Suppressor macrophage treated with lipopolysaccharide for 1 hour (primary cell): Measurements from ENCODE around the gene DFFA.
"Not testable (repeated sequence)": the region's sequence is repeated elsewhere in the genome, so short reads cannot be mapped to it uniquely, and the experiment has no call there.

Experiments used
- DNase-seq, 3 donors: peaks; one replicate each; pipeline ENCODE4 v3.0.0-alpha.2; 2020 to 2022

Gene DFFA

DNA sequence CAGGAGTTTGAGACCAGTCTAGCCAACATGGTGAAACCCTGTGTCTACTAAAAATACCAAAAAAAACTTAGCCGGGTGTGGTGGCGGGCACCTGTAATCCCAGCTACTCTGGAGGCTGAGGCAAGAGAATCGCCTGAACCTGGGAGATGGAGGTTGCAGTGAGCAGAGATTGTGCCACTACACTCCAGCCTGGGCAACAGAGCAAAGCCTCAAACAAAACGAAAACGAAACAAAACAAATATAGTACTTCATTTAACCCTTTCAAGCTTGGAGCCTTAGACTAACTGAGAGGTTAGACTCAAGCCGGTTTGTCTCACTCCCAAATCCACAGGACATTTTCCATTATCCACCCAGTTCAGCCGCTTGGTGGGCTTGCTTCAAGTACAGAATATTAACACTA, 14.9 kb downstream of the DFFA start:
- DNase-seq, result not testable (repeated sequence)

DNA sequence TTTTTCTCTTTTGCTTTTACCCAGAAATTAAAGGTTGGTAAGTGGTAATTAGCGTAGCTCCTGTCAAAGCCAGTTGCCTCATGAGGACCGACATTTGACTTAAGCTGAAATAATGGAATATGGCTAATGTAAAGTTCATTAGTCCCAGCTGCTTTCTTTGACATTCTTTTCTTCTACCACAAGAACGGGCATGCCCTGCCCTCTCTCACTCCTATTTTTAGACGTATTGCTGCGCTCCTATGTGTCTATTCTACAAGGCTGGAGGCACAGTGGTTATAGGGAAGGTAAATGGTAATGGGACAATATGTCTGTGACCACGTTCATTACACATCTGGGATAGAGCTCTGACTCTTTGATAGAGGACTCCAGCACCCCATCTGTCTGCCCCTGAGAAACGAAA, 15.7 kb downstream of the DFFA start:
- no peak for DNase-seq

- no peak for DNase-seq
Measured at GRCh38 chr1:10456048-10456447, 16.3 kb downstream of the DFFA start.

- DNase-seq, result no peak
Measured at GRCh38 chr1:10451287-10451686, 21.0 kb downstream of the DFFA start.

DNA sequence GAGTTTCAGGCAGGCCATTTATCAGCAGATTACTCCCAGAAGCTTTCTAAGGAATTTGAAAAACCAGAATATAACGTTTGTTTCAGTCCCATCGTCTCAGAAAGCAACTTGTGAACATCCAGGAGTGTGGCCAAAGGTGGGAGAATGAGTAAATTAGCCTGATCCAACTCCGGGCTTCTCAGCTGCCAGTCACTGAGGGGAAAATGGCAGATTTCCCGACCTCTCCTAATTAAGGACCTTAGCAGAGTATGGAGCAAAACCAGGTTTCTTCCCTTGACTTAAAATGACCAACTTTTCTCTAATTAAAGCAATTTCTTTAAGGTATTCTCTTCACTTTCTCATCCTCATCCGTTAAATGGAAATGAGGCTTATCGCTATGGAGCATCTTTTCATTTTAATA, 21.5 kb downstream of the DFFA start:
- no peak for DNase-seq

DNA sequence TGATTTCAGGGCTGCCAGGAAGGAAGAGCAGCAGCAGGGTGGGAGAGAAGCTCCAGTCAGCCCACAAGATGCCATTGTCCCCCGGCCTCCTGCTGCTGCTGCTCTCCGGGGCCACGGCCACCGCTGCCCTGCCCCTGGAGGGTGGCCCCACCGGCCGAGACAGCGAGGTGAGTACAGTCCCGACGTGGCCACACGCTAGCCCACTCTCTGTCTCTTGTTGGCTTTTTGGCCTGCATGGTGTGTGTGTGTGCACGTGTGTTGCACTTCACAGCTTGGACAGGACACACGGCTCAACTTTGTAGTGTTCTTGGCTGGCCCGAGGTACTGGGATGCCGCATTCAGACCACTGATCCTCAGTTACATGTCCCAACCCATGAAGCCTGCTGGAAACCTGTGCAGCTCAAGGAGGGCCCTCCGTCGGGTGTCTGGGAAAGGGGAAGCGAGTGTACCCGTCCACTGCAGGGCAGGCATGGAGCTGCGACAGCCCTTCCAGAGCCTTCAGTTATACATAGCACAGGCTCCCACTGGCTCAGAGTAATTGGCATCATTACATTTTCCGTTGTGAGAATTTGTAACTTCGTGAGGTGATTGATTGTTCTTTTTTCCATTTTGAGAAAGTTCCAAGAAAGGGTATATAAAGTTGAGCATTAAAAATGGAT, 22.0 kb downstream of the DFFA start:
- DNase-seq, result no peak

DNA sequence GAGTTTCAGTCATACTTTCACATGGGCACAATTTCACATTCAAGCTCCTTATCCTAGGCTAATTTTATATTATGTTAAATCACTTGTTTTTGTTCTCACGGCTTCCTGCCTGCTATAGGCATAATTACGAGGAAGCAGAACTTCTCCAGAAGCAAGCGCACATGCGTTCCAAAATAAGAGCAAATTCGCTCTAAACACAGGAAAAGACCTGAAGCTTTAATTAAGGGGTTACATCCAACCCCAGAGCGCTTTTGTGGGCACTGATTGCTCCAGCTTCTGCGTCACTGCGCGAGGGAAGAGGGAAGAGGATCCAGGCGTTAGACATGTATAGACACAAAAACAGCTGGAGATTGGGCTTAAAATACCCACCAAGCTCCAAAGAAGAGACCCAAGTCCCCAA, 22.6 kb downstream of the DFFA start, which contains the start of gene CORT:
CORT (plus strand) TSS at position 281 of the 400 bp plus-strand sequence. CDS start 193 bp downstream, outside the sequence.
- no peak for DNase-seq

GRCh38 chr1:10446790-10447422, 25.4 kb downstream of the DFFA start:
- DNase-seq, result no peak

GRCh38 chr1:10444795-10445397, 27.4 kb downstream of the DFFA start:
- no peak for DNase-seq

DNA sequence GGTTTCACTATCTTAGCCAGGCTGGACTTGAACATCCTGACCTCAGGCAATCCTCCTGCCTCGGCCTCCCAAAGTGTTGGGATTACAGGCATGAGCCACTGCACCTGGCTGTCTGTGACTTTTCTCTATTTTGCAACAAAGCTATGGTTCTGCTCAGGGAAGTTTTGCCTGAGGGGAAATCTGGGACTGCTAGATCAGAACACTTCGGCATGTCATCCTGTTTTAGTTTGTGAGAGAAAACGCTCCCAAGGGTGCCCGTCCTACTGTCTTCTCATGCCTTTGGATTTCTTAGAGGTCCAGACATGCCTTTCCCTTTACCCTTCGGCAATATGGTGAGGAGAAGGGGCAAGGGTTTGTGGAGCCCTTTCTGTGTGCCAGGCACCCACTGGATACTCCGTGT, 28.1 kb downstream of the DFFA start:
- DNase-seq, result no peak

DNA sequence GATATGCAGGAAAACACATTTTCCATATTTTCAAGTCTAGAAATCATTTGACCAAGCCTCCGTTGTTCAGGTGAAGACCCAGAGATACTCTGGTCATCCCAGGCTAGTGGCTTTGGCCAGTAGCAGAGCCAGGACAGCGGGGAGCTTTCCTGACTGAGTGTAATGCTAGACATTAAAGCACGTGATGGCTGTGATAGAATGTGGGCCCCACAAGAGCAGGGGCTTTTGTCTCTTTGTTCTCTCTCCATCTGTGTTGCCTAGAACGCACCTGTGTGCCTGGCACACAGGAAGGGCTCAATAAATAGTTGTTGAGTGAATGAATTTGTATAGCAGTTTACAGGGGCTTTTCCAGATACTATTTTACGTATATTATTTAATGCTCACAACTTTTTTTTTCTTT, 31.5 kb downstream of the DFFA start:
- no peak for DNase-seq

DNA sequence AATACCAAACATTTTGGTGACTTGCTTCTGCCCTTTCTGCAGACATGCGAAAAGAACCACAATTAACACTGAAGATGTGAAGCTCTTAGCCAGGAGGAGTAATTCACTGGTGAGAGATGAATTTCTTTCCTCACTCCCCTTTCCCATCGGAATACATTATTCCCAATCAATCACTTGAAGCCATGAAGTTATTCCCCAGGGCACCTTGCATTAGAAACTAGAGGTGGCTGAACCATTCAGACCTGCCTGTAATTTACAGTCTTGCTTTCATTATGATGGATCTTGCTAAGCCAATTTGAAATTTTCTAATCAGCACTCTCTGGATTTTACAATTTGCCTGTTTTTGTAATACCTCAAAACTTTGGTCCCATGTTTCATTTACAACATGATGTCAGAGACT, 32.0 kb downstream of the DFFA start:
- no peak for DNase-seq

GRCh38 chr1:10438677-10439163, 33.6 kb downstream of the DFFA start:
- DNase-seq, result no peak

GRCh38 chr1:10437052-10437451, 35.3 kb downstream of the DFFA start:
- DNase-seq, result no peak

GRCh38 chr1:10434590-10434989, 37.7 kb downstream of the DFFA start:
- DNase-seq, result no peak

DNA sequence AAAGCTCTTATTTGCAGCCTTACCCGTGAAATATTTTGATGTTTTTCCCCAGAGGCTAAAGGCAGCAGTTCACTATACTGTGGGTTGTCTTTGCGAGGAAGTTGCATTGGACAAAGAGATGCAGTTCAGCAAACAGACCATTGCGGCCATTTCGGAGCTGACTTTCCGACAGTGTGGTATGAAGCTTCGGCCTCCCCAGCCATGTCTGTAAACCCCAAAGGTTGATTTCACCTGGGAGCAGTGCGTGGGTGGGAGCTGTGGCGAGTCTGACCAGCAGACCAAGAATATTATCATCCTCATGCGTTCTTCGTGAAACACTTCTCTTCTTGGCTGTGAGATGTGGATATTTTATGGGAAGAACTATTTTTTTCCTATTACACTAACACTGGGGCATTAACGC, 38.5 kb downstream of the DFFA start:
- DNase-seq, result no peak

DNA sequence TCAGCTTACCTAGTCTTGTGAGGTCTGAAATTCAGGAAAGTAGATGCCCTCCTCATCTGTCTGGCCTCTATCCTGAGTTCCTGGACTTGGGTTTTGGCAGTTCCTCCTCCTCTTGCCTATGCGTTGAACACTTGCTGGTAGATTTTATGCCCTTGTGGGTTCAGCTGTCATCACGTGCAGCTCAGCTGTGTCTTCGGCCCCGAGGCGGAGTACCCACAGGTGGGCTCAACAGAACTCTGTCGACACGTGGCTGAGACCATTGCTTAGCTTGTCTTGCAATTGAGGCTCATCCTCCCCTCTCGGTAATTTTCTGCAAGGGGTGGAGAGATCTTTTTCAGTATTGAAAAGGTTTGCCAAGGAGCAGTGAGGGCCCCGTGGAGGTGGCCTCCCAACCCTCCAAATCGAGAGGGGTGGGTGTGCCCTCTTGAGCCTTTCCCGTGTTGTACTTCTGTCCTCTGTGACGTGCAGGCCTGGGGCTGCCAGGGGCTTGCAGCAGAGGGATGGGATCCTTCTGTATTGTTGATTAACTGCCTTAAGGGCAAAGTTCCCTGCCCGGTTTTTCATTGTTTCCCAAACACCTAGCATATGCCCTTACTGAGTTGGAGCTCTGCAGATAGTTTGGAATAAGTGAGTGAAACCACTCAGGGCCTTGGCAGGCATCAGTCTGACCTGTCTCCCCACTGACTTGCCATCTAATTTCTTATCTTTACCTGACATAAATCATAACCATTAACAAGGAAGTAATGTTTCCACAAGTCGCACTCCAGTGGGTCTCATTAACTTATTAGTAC, 39.2 kb downstream of the DFFA start:
- no peak for DNase-seq

- DNase-seq, result peak; percentile 21 to 30 (median 25)
Measured at GRCh38 chr1:10431070-10431730, 41.1 kb downstream of the DFFA start.

- DNase-seq, result peak; percentile 92 to 98 (median 95)
Measured at GRCh38 chr1:10430216-10431069, 41.9 kb downstream of the DFFA start, which contains the start of gene CENPS. Gene CENPS (plus strand): TSS chr1:10430433. CDS start chr1:10430518, 85 bp downstream.

DNA sequence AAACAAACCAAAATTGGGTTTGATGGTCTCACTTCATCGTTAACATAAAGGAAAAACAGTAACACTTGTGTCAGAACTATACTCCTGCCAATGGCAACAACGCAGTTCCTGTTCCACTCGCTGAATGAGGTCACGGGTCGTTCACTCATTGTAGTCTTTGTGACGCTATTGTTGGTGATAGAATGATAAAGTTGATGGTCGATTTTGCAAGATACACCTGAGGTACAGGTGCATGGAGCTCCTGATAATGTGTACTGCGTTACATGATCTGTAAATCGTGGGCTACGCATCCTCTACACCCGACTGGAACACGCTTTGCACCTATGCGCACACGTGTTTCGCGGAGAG, 42.5 kb downstream of the DFFA start:
- DNase-seq, result peak; percentile 59 to 74 (median 73)

DNA sequence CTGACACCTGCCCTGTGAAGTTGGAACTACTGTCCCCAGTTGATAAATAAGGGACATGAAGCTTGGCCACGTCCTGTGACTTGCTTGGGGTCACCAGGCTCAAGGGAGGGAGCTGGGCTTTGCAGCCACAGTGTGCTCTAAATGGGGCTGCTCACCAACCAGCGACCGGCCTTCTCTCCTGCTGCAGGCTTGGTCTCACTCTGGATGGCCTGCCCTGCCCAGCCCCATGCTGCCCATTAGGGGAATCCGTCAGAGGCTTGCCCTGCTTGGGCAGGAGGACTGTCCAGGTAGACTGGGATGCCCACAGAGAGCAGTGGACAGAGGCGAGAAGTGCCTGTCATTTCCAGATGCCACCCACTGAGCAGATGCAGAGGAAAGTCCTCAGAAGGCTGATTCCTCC, 43.3 kb downstream of the DFFA start:
- no peak for DNase-seq

DNA sequence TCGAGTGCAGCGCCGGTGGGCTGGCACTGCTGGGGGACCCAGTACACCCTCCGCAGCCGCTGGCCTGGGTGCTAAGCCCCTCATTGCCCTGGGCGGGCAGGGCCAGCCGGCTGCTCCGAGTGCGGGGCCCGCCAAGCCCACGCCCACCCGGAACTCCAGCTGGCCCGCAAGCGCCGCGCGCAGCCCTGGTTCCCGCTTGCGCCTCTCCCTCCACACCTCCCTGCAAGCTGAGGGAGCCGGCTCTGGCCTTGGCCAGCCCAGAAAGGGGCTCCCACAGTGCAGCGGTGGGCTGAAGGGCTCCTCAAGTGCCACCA, 45.8 kb downstream of the DFFA start:
- DNase-seq, result not testable (repeated sequence)
